ENCODE results near the gene ADAMTS3.

ADAMTS3 gene

GRCh38 chr4:72391281-72391680 is 177.7 kb downstream of the ADAMTS3 start:
- DNase-seq, result no peak

- DNase-seq, result no peak
Measured at GRCh38 chr4:72390409-72390808, 178.6 kb downstream of the ADAMTS3 start.

GRCh38 chr4:72388521-72388920 is 180.5 kb downstream of the ADAMTS3 start:
- DNase-seq, result no peak

- DNase-seq, result no peak
Measured at GRCh38 chr4:72387959-72388358, 181.1 kb downstream of the ADAMTS3 start.

DNA sequence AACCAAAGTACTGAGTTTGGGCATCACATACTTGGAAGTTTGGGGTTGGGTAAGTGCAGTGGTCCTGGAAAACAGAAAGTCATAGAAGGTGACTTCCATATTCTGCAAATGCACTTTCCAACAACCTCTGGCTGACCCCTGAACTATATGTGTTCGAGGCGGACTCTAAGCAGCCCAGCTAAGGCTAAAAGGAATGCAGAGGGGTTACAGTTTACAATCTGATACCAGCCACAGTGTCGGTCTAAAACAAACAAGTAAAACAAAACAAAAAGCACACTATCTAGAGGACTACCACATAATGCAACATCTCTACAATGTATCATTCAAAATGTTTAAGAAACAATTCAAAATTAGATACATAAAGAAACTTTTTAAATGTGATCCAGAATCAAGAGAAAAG is 185.6 kb downstream of the ADAMTS3 start:
- no peak for DNase-seq

GRCh38 chr4:72378901-72379300 is 190.1 kb downstream of the ADAMTS3 start:
- no peak for DNase-seq

GRCh38 chr4:72377491-72378194 is 191.4 kb downstream of the ADAMTS3 start:
- DNase-seq, result no peak

DNA sequence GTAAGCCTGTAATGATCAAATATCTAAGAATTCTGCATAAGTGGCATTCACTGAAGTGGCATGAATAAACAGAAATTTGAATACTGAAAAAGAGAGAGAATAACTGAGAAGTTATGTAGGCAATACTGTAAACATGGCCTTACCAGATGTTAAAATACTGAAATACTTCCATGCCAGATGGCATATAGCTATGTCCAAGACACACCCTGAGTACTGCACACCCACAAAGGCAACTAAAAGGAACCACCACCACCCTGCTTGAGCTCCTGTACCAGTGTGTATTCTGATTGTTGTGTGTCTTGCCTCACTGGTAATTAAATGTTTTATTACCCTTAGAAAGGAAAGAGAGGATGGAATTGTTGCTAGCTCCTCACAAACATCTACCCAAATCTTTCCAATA is 192.1 kb downstream of the ADAMTS3 start:
- peak; percentile 8 for DNase-seq

DNA sequence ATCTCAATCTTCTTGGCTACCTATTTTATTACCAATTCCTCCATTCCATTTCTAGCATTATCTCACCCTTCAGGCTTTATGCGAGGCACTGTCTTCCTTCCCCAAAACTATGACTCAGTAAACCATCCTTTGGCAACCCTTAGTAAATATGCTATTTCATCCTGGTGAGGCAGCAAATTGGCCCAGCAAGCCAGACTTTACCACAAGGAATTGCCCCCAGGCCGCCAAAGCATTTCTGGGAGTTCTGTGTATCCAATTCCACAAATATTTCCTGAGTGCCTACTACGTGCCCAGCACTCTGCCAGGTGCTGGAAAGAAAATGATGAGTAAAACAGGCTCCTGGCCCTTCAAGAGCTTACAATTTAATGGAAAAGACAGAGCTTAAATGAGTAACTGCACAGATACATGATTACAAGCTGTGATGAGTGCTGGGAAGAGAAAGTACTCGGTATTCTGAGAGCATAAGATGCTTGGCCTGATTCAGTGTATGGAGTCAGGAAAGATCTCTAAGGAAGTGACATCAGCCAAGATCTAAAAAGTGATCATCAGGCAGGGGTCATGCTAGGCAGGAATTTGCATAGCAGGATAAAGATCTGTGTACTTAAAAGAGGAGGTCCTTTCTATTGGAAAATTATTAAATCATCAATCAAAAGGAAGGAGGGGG is 193.8 kb downstream of the ADAMTS3 start:
- no peak for DNase-seq

DNA sequence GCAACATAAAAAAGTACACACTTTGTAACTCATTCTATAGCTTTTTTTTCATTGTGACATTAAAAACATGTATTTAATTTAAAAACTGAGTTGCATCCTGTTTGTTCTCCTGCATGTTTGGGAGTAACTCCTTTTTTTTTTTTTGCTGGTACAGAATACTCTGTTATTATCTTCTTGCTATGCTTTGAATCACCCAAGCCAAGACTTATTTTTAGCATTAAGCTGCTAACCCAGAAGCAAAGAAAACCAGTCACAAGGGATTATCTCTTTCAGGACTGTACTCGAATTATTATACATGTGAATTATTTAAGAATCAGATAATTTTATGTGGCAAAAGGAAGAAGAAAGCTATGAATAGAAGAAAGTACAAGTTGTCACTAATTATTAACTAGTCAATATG is 194.9 kb downstream of the ADAMTS3 start:
- no peak for DNase-seq

GRCh38 chr4:72366601-72367000 is 202.4 kb downstream of the ADAMTS3 start:
- no peak for DNase-seq

DNA sequence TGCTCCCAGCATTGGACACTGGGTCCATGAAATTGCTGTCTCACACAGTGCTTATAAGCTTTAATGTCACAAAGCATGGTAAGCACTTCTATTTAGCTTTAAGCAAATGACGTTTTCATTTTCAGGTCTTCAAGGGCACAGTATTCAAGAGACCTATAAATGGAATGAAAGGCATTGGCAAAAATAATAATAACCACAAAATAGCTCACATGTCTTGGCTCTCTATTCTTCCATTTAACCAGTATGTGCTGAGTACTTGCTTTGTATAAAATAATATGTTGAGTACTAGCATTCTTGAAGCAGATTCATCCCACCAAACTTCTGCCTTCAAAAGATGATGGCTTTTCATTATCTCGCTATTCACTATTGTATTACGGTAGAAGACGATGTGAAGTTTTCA is 203.0 kb downstream of the ADAMTS3 start:
- no peak for DNase-seq

- no peak for DNase-seq
Measured at GRCh38 chr4:72365016-72365415, 204.0 kb downstream of the ADAMTS3 start.

DNA sequence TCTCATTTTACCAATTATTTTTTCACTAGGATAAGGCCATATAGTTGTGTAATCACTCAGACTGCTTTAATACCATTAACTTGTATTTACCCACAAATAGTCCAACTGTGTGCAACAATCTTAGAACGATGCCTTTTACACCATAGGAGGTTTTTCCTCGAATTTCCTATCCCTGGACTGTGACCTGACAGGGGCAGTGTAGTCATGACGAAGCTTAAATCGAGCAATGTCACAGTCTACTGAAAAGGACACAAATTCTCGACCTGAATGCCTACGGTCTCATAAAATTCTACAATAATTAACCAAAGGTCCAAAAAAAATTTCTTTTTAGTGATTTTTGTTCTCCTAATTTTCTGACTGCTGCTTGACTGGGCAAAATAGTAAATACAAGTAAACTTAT is 208.9 kb downstream of the ADAMTS3 start:
- no peak for DNase-seq

GRCh38 chr4:72358483-72358882 is 210.5 kb downstream of the ADAMTS3 start:
- no peak for DNase-seq

DNA sequence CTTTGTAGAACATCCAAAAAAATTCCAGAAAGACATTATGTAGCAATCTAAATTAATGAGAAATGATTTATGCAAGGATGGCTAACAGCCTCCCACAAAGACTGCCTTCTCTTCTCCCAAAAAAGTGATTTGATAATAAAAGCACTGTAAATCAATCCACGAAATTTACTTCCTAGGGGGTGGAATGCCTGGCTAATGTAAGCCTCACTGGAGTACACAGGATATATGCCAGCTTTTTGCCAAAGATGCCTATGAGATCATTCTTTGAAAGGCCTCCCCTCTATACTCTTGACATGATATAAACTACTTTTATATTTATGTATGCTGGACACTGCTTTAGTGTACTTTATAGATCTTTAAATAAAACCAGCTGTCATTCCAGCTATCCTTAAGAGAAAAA is 211.1 kb downstream of the ADAMTS3 start:
- DNase-seq, result no peak

- DNase-seq, result no peak
Measured at GRCh38 chr4:72352711-72353110, 216.3 kb downstream of the ADAMTS3 start.

GRCh38 chr4:72351521-72351920 is 217.5 kb downstream of the ADAMTS3 start:
- DNase-seq, result no peak

DNA sequence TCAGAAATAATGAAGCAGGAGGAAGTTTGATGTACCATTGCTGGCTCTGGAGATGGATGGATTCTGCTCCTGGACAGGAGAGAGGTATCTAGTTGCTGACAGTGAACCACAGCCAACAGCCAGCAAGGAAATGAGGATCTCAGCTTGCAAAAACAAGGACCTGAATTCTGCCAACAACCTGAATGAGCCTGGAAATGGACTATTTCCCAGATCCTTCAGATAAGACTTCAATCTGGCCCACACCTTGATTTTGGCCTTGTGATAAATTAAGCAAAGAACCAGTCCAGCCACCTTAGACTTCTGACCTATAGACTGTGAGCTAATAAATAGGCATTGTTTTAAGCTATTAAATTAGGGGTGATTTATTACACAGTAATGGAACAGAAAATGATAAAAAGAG is 220.3 kb downstream of the ADAMTS3 start:
- DNase-seq, result no peak

DNA sequence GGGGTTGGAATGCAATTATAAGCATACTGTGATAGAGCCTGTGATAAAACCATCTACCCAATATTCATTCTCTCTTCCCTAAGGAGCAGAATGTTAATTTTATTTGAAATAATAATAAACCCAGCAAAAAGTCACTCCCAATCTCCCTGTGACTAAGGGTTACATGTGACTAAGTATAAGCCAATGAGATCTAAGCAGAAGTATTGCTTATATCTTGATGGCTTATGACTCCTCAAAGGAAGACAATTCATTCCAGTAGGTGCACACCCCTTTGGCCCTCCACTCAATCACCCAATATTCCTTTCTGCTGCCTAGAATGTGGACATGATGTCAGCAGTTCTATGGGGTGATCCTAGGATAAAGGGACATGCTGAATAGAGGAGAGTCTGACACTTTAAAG is 224.6 kb downstream of the ADAMTS3 start:
- no peak for DNase-seq

- no peak for DNase-seq
Measured at GRCh38 chr4:72341432-72341820, 227.6 kb downstream of the ADAMTS3 start.

DNA sequence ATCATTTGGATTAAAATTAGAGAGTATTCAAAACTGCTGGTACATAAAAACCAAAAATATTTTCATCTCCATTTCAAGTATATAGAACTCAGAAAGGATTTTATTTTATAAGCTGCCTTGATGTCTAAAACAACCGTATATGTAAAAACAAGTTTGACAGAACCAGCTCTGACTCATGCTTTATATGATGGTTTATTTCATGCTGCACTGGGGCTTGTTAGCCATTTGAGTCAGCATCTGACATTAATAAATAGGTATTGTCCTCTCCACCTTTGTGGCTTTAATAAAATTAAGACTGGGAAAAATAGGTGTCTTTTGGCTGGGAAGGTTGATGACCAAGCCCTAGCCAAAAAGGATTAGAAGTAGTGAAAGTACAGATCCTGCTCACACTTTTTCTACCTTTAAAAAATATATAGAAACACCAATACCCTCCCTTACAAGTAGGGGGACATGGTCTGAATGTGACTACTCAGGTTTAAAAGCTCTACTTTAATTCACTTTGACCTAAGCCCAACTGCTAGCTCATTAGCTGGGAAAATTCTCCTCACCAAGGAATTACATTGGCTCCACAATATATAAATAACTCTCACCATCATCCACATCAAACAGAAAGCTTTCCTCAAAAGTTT is 228.1 kb downstream of the ADAMTS3 start:
- no peak for DNase-seq

DNA sequence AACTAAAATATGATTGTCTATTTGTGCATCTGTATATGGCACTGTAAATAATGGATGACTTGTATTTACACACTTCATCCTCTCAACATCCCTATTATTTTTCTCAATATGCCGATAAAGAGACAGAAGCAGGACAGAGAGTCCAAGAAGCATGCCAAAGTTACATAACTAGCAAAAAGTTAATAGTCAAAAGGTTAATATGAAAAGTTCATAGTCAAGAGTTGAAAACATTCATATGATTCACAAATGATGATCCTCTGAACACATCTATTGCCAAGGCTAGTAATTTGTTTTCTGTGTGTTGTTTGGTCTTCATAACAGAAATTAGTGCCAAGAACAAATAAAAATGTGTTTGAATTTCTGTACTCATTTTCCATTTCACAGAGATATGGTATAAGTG is 231.0 kb downstream of the ADAMTS3 start:
- DNase-seq, result no peak

- no peak for DNase-seq
Measured at GRCh38 chr4:72330381-72330780, 238.6 kb downstream of the ADAMTS3 start.

Data from NCI-H1694 treated with DMSO at 0.1 percent for 48 hours (cell line).